NK-92 (cell line): ENCODE results near the gene SATL1.
"Not testable (repeated sequence)": the region's sequence is repeated elsewhere in the genome, so short reads cannot be mapped to it uniquely, and the experiment has no call there.

Experiments
- DNase-seq: peaks from one replicate; lab custom pipeline; 2025; ENCODE audit not compliant: unreplicated experiment; lab: John Stamatoyannopoulos, UW

The SATL1 gene

GRCh38 chrX:85109235-85109634 lies 134.3 kb downstream of the SATL1 start:
- no peak for DNase-seq

- DNase-seq: no peak
Measured at GRCh38 chrX:85108165-85108564, 135.4 kb downstream of the SATL1 start.

DNA sequence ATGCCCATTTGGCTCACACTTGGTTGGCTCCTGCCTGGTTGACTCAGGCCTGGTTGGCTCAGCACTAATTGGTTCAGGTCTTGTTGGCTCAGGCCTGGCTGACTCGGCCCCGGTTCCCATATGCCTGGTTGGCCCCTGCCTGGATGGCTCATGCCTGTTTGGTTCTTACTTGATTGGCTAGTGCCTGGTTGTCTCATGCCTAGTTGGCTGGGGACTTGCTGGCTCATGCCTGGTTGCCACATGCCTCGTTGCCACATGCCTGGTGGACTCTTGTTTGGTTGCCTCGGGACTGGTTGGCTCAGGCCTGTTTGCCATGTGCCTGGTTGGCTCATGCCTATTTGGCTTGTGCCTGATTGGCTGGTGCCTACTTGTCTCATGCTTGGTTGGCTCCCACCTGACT lies 136.2 kb downstream of the SATL1 start:
- DNase-seq: no peak

GRCh38 chrX:85089321-85089840 lies 154.2 kb downstream of the SATL1 start:
- DNase-seq: no peak

DNA sequence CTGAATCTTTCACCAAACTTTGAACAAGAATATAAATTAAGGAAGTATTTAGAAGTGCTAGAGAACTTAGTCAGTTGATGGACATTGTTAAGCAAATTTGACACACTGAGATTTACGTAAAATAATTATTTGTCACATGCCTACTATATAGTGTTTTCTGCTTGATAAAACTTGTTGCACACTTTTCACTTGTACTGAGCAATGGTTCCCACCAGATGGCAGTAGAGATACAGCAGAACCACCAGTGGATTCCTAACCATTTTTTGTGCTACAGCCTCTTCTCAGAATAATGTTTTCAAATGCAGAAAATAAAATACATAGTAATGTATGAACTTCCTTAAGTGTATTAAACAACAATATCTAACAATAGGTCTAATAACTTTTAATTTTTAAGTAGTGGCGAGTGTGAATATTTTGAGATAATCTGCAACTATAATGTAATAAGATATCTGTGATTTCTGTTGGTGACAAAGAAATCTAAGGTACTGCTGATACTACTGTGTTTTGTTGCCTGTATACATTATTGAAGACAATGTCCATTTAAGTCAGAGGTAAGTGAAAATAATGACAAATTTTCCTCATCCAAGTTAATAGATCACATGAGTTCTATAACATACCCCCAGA lies 158.7 kb downstream of the SATL1 start:
- no peak for DNase-seq

GRCh38 chrX:85077247-85077646 lies 166.3 kb downstream of the SATL1 start:
- not testable (repeated sequence) for DNase-seq

GRCh38 chrX:85065512-85066198 lies 177.9 kb downstream of the SATL1 start:
- DNase-seq: no peak

- no peak for DNase-seq
Measured at GRCh38 chrX:85052636-85053343, 190.8 kb downstream of the SATL1 start.

GRCh38 chrX:85052205-85052604 lies 191.4 kb downstream of the SATL1 start:
- DNase-seq: no peak

GRCh38 chrX:85051627-85052026 lies 192.0 kb downstream of the SATL1 start:
- no peak for DNase-seq
